HepG2 (cell line): Measurements from ENCODE around the gene PADI6.

Source experiments
- ARID2 ChIP-seq: sonication (generic); formaldehyde crosslinking; IDR thresholded peaks from 2 replicates; pipeline ENCODE4 v1.8.1; 2022; ENCODE audit warnings: mild to moderate bottlenecking, missing genetic modification reagents, borderline replicate concordance
- CTCF ChIP-seq: sonication (generic); formaldehyde crosslinking; IDR thresholded peaks from 2 replicates; pipeline ENCODE4 v1.5.0; 2020; ENCODE audit warnings: mild to moderate bottlenecking, missing genetic modification reagents, moderate library complexity
- MEF2D ChIP-seq: sonication (generic); formaldehyde crosslinking; IDR thresholded peaks from 2 replicates; pipeline ENCODE4 v1.5.1; 2020; ENCODE audit warnings: mild to moderate bottlenecking, missing genetic modification reagents
- THAP7 ChIP-seq: sonication (generic); formaldehyde crosslinking; IDR thresholded peaks from 2 replicates; pipeline ENCODE4 v1.8.1; 2023; ENCODE audit warnings: mild to moderate bottlenecking, missing genetic modification reagents
- UBTF ChIP-seq: sonication (generic); formaldehyde crosslinking; IDR thresholded peaks from 2 replicates; pipeline ENCODE4 v1.4.0; 2020; ENCODE audit warnings: mild to moderate bottlenecking, missing genetic modification reagents

GRCh38 chr1:17346046-17346789, 25.8 kb upstream of the PADI6 start:
- TF ChIP-seq MEF2D (no peak), ARID2 (CRISPR knock-in tag) (no peak), CTCF (no peak), THAP7 (CRISPR knock-in tag) (no peak), UBTF (CRISPR knock-in tag) (no peak)
